Pulmonary artery endothelial cell (primary cell): ENCODE results near the gene HSPA12B. TPM values are rescaled to one million over a fixed set of nuclear protein-coding genes. Genes with fewer than 3 reads are reported as not detected.

Experiments used
- total RNA-seq: library from RNA; depleted of rRNA; stranded (reverse); fragments of >200 nt; gene quantifications from 2 replicates; pipeline ENCODE4 v1.2.3, GENCODE V29; 2014

The HSPA12B gene
- total RNA-seq, 1 donor from 2014 or later = 7.9 TPM

Other genes with a start within 250 kb of the HSPA12B start
- gene GFRA4, start 69.3 kb upstream of the HSPA12B start, total RNA-seq = not detected in 2 replicates
- gene ADAM33, start 50.7 kb upstream of the HSPA12B start, total RNA-seq = 0.07 TPM in 1 of 2 replicates, not detected in the other
- not detected in 2 replicates for gene SIGLEC1, start 20.1 kb upstream of the HSPA12B start, total RNA-seq
- 33.7 and 38.6 TPM in 2 replicates for gene ADISSP, start 35.1 kb downstream of the HSPA12B start, total RNA-seq
- gene SPEF1, start 48.8 kb downstream of the HSPA12B start, total RNA-seq = 0.13 TPM in 1 of 2 replicates, not detected in the other
- 99.0 and 118 TPM in 2 replicates for gene CENPB, start 54.1 kb downstream of the HSPA12B start, total RNA-seq
- 16.4 and 20.1 TPM in 2 replicates for gene CDC25B, start 63.6 kb downstream of the HSPA12B start, total RNA-seq
- gene AP5S1, start 87.9 kb downstream of the HSPA12B start, total RNA-seq = 18.6 and 23.0 TPM in 2 replicates
- gene MAVS, start 114.1 kb downstream of the HSPA12B start, total RNA-seq = 17.1 and 17.5 TPM in 2 replicates
- gene PANK2, start 156.7 kb downstream of the HSPA12B start, total RNA-seq = 44.0 and 51.5 TPM in 2 replicates